Sciatic nerve (tissue), 2 donors: Measurements from ENCODE around the gene ARHGEF11. TPM values are rescaled to one million over a fixed set of nuclear protein-coding genes. Genes with fewer than 3 reads are reported as not detected.

Source experiments
- ATAC-seq: fragments of 200-7000 bp; cut with Tn5 transposase; one replicate; pipeline ENCODE4 v1.9.1; 2020; ENCODE audit warnings: mild to moderate bottlenecking, moderate library complexity
- DNase-seq: peaks from one replicate; pipeline ENCODE4 v3.0.0-alpha.2; 2020; ENCODE audit warnings: low spot score
- intact Hi-C: fragments of 100-400 bp; cut with DNase I; formaldehyde crosslinking; loops from one replicate; pipeline ENCODE4 v1.14.2; 2022
- total RNA-seq: library from RNA; stranded (reverse); fragmentation: NEBNext Ultra II Directional; extraction: Animal tissue kit (Norgen Biotek cat#: 25700); gene quantifications from one replicate; pipeline ENCODE4 v1.2.1, GENCODE V29; 2021
- donor health status: DM: no; HTN: no; CAD: no.
- donor health status: DM: no; HTN: no; CAD: no.

ARHGEF11 gene
- total RNA-seq, 1 donor from 2014 or later: 38.4 TPM

- DNase-seq (no peak), ATAC-seq (no peak)
- intact Hi-C loops: no loop called here
These were observed 120.9 kb downstream of the ARHGEF11 start for GRCh38 chr1:156924478-156925153.

- no peak for ATAC-seq
These were observed 121.7 kb downstream of the ARHGEF11 start for GRCh38 chr1:156923670-156924477.

GRCh38 chr1:156922986-156923669 lies 122.4 kb downstream of the ARHGEF11 start:
- DNase-seq: no peak
- ATAC-seq: no peak
- intact Hi-C loops: no loop called here

More at GRCh38 chr1:156923670-156924477, 121.7 kb downstream of the ARHGEF11 start:
- intact Hi-C loops: no loop called here
- DNase-seq: no peak

GRCh38 chr1:156921053-156921529 lies 124.5 kb downstream of the ARHGEF11 start:
- ATAC-seq: no peak
- no peak for DNase-seq
- intact Hi-C loops: no loop called here

- ATAC-seq (peak; percentile 94), DNase-seq (peak; percentile 91)
These were observed 125.1 kb downstream of the ARHGEF11 start, which contains the start of gene LRRC71 for GRCh38 chr1:156920233-156921052. Gene LRRC71, plus strand, starts transcription at chr1:156920632. Its CDS starts 172 bp downstream, at chr1:156920804.

GRCh38 chr1:156914440-156914856 lies 131.1 kb downstream of the ARHGEF11 start:
- intact Hi-C loops: no loop called here
- DNase-seq (no peak), ATAC-seq (no peak)

More at GRCh38 chr1:156920233-156921052, 125.1 kb downstream of the ARHGEF11 start, which contains the start of gene LRRC71:
- intact Hi-C loops: no loop called here

- DNase-seq: no peak
- intact Hi-C loops: no loop called here
- ATAC-seq: no peak
These were observed 131.6 kb downstream of the ARHGEF11 start for GRCh38 chr1:156913809-156914387.

- intact Hi-C loops: no loop called here
- ATAC-seq (peak; percentile 17), DNase-seq (no peak)
These were observed 132.4 kb downstream of the ARHGEF11 start for GRCh38 chr1:156912861-156913808.

GRCh38 chr1:156912310-156912709 lies 133.2 kb downstream of the ARHGEF11 start:
- DNase-seq (no peak), ATAC-seq (no peak)
- intact Hi-C loops: no loop called here

- ATAC-seq (no peak), DNase-seq (no peak)
- intact Hi-C loops: no loop called here
These were observed 133.8 kb downstream of the ARHGEF11 start for GRCh38 chr1:156911577-156912298.

GRCh38 chr1:156910309-156910782 lies 135.2 kb downstream of the ARHGEF11 start:
- DNase-seq (no peak), ATAC-seq (peak; percentile 33)
- intact Hi-C loops: no loop called here

GRCh38 chr1:156909671-156910070 lies 135.9 kb downstream of the ARHGEF11 start:
- intact Hi-C loops: no loop called here
- DNase-seq (no peak), ATAC-seq (no peak)

- ATAC-seq (peak; percentile 43), DNase-seq (no peak)
- intact Hi-C loops: no loop called here
These were observed 136.6 kb downstream of the ARHGEF11 start for GRCh38 chr1:156908955-156909354.

GRCh38 chr1:156908541-156908940 lies 137.0 kb downstream of the ARHGEF11 start:
- DNase-seq (no peak), ATAC-seq (no peak)
- intact Hi-C loops: no loop called here

GRCh38 chr1:156906206-156906906 lies 139.2 kb downstream of the ARHGEF11 start:
- ATAC-seq (no peak), DNase-seq (no peak)
- intact Hi-C loops: no loop called here

GRCh38 chr1:156905651-156906050 lies 139.9 kb downstream of the ARHGEF11 start:
- intact Hi-C loops: no loop called here
- DNase-seq (no peak), ATAC-seq (no peak)
